Measurements from ENCODE around the gene FBF1.

- TF ChIP-seq, protein P1, sequence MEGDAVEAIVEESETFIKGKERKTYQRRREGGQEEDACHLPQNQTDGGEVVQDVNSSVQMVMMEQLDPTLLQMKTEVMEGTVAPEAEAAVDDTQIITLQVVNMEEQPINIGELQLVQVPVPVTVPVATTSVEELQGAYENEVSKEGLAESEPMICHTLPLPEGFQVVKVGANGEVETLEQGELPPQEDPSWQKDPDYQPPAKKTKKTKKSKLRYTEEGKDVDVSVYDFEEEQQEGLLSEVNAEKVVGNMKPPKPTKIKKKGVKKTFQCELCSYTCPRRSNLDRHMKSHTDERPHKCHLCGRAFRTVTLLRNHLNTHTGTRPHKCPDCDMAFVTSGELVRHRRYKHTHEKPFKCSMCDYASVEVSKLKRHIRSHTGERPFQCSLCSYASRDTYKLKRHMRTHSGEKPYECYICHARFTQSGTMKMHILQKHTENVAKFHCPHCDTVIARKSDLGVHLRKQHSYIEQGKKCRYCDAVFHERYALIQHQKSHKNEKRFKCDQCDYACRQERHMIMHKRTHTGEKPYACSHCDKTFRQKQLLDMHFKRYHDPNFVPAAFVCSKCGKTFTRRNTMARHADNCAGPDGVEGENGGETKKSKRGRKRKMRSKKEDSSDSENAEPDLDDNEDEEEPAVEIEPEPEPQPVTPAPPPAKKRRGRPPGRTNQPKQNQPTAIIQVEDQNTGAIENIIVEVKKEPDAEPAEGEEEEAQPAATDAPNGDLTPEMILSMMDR (IDR thresholded peaks at IDR 0.05), result no peak
- TF ChIP-seq POLR2A (IDR thresholded peaks at IDR 0.05), result no peak
Observed at GRCh38 chr17:75979705-75980187, 38.9 kb upstream of the FBF1 start.

All from vagina (tissue), 2 donors.